Measurements from ENCODE around the gene TCAP.
"Not testable (repeated sequence)": the region's sequence is repeated elsewhere in the genome, so short reads cannot be mapped to it uniquely, and the experiment has no call there.

DNA sequence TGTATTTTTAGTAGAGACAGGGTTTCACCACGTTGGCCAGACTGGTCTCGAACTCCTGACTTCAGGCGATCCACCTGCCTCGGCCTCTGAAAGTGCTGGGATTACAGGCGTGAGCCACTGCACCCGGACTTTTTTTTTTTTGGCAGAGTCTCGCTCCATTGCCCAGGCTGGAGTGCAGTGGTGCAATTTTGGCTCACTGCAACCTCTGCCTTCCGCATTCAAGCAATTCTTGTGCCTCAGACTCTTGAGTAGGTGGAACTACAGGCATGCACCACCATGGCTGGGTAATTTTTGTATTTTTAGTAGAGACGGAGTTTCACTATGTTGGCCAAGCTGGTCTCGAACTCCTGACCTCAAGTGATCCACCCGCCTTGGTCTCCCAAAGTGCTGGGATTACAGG, 45.9 kb downstream of the TCAP start:
- not testable (repeated sequence) for TF ChIP-seq CTCF (conservative IDR thresholded peaks at IDR 0.05 in 1 of 2, IDR thresholded peaks at IDR 0.05 in 1 of 2; ENCODE audit: extremely low read depth in 1 of 2, insufficient read depth in 1 of 2, low read depth in 1 of 2, low read length in 2 of 2); EZH2 (IDR thresholded peaks at IDR 0.05; ENCODE audit: borderline replicate concordance, low read length)

Measured in mammary epithelial cell (primary cell).